GM18907 (cell line): ENCODE measurements around the gene HCK.

Experiments used
- ATAC-seq: cut with Tn5 transposase; IDR thresholded peaks from one replicate; pipeline ENCODE4 v1.9.1; 2021; ENCODE audit warnings: mild to moderate bottlenecking, moderate library complexity; ENCODE audit not compliant: unreplicated experiment

HCK gene

DNA sequence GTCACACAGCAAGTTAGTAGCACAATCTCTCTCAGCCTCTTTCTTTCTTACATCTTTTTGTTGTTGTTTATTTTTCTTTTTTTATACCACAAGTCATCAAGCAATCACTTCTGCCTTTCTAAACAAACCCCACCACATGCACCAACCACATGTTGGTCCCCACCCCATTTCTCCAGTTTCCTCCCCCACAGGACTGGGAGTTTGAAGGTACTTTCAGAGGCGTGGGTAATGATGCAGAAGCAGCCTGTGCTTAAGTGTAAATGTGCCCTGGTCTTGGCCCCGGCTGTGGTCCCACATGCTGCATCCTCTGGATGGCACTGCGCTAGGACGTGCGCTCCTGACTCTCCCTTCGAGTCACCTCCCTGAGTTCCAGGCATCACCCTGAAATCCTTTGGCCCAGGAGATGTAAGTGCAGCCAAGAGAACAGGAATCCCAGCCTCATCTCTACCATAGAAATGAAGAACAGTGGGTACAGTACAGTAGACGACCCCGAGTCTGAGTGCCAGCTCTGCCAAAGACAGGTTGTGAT is 5.7 kb downstream of the HCK start:
- no peak for ATAC-seq

DNA sequence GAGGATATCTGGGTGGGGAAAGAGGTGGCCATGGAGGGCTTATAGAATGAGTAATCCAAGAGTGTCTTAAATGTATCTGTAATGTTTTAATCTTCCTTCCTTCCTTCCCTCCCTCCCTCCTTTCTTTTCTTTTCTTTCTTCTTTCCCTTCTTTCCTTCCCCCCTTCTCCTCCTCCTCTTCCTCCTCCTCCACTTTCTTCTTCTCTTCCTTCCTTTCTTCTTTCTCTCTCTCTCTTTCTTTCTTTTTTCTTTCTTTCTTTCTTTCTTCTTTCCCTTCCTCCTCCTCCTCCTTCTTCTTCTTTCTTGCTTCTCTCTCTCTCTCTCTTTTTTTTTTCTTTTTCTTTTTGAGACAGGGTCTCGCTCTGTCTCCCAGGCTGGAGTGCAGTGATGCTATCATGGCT is 7.1 kb downstream of the HCK start:
- no peak for ATAC-seq

DNA sequence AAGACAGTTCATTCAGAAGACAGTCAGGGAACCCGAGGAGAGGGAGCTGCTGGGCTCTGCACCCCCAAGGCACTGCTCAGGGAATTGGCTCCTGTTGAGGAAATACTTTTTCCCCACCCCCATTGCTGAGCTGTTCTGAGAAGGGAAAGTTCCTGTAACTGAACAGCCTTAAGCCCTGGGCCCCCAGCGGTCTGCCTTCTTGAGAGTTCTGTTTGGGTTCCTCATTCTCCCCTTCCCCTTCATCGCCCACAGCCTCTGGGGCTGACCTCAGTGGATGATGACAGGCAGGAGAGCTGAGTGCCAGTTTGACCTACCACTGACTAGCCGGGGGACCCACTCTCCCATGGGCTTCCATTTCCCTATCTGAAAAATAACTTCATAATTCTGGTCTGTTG is 10.7 kb downstream of the HCK start:
- no peak for ATAC-seq

DNA sequence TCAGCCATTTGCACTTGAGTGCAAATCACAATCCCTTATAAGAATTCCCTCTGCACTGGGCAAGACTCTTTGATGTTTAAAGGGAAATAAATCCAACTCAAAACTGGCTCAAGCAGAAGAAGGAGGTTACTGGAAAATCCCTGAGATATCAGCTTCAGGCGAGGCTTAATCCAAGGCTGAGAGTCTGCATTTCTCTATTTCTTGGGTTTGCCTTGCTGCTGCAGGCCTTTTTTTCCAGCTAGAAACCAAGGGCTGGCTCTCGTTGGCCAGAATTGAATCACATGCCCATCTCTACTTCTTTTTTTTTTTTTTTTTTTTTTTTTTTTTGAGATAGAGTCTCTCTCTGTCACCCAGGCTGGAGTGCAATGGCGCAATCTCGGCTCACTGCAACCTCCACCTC is 11.7 kb downstream of the HCK start:
- ATAC-seq: no peak

DNA sequence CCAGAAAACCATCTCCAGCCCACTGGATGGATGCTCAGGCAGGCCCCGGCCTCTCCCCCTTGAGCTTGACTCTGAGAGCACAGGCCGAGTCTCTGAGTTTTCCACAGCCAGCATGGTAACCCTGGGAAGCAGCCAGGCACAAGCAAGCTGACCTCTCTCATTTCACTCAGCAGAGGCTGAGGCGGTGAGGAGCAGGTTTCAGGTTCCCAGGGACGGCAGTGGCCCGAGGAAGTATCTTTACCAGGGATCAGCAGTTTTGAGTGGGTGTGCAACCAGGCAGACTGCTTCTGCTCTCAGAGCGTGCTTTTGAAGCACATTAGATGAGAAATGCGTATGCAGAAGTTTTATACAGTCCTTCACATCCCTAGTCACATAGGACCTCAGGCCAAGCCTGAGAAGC is 12.6 kb downstream of the HCK start:
- no peak for ATAC-seq

DNA sequence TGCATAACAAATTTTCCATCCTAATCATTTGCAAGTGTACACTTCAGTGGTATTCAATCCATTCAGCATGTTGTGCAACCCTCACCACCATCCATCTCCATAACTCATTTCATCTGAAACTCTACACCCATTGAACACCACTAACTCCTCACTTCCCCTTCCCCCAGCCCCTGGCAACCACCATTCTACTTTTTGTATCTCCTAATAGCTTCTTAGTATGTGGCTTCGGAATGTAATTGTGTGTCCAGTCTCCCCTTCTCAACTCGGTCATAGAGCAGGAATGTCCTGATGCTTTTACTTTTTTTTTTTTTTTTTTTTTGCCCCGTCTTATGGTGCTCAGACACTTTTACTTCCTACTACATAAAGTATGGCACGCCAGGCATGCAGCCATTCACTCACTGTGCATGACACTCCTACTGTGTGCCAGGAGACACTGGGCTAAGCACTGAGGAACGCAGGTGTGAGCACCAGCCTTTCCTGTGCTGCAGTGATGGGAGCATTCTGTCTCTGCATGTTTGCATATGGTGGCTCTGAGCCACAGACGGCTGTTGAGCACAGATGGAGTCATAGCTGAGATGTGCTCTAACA is 15.3 kb downstream of the HCK start:
- ATAC-seq: no peak

DNA sequence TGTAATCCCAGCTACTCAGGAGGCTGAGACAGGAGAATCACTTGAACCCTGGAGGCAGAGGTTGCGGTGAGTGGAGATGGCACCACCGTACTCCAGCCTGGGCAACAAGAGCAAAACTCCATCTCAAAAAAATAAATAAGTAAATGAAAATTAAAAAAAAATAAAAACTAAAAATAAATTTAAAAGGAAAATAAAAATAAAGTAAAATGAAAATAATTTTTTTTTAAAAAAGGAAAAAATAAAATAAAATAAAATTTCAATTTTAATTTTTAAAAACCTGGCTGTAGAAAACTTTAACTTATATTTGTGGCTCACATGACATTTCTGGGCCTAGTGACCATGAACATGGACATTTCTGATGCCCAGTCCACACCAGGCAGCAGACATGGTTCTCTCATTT is 16.1 kb downstream of the HCK start:
- no peak for ATAC-seq

DNA sequence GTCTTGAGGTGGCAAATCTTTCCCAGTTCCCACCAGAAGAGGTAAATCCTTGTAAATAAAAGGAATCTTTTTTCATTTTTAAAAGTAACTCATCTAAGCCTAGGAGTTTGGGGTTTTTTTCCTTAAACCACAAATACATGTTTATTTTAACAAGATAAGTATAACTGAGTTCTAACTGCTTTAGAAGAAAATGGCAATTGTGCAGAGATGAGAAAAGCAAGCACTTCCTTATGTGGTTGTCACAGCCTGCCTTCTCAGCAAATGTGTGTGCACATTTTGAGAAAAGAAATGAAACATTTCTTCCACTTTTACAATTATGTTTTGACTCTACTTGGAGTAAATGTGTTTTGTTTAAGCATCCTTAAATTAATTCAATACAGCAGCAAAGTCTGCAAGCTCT is 17.7 kb downstream of the HCK start:
- ATAC-seq: no peak

DNA sequence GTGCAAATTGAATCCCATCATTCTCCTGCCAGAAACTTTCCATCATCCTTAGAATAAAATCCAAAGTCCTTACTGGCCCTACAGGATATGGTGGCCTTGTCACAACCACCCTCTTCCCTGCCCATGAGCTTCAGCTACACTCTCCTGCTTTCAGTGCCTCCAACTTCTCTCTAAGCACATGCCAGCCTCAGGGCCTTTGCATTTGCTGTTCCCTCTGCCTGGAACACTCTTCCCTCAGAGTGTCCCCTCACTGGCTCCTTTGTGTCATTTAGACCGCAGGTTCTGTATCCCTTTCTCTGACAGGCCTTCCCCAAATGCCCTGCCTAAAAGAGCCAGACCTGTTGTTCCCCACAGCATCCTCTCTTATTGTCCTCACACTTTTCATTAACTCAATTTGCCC is 18.2 kb downstream of the HCK start:
- no peak for ATAC-seq

DNA sequence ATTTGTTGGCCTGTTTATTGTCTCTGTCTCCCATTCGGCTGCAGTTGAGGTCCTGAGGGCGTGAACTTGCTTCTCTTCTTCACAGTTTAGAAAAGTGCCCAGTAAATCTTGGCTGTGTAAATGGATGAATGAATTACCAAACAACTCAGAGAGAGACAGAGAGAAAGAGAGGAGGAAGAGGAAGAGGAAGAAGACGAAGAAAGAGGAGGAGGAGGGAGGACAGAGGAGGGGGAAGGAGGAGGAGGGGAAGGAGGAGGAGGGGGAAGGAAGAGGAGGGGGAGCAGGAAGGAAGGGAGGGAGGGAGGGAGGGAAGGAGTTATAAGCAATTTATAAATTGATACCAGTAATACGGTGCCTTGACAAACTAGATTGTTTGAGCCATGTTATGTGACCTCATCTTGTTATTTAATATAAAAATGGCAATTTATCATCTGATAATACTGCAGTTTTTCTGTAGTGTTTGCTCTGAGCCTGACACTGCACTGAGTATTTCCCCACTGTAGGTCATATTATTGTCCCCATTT is 18.7 kb downstream of the HCK start:
- no peak for ATAC-seq

DNA sequence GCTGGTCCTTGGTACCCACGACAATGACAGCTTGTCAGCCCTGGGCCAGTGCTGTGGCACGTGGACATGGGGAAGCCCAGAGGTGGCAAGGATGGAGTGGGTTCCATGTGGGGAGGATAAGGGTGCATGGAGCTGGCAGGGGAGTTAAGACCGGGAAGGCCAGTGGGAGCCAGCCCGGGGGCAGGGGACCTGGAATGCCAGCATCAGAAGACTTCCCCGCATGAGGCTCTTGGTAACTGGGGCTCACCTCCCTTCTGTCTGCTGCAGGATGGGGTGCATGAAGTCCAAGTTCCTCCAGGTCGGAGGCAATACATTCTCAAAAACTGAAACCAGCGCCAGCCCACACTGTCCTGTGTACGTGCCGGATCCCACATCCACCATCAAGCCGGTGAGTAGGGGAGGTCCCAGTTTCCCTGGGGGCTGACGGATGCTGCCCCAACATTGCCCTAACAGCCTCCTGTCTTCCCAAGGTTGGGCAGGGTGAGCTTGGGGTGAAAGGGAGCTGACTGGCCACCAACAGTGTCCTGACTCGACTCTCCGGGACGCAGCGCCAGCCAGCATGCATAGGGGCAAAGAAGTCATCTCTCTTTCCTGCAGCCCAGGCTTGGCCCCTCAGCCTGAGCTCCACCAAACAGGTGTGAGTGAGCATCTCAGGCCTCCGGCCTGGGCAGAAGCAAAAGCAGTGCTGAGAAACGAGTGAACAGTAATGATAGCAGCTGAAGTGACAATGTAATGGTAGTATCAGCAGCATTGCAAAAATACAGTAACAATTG is 19.5 kb downstream of the HCK start:
- no peak for ATAC-seq

DNA sequence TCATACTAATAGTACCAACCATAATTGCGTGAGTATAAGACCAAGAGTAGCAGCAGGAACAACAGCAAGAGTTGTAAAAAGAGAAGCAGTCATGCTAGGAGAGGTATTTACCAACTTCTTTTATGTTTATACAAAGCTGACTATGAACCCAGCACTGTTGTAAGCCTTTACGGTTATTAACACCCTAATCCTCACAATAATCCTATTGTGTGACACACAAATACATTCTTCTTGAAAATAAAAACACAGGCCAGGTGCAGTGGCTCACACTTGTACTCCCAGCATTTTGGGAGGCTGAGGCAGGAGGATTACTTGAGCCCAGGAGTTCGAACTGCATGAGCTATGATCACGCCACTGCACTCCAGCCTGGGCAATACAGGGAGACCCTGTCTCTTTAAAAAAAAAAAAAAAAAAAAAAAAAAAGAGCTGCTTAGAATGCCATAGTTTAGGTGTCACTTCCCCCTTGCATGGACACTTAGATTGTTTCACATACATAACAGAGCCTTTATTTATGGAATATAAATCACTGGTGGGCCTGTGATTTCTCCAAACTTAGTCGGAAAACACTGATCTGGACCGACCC is 20.2 kb downstream of the HCK start:
- ATAC-seq: no peak

DNA sequence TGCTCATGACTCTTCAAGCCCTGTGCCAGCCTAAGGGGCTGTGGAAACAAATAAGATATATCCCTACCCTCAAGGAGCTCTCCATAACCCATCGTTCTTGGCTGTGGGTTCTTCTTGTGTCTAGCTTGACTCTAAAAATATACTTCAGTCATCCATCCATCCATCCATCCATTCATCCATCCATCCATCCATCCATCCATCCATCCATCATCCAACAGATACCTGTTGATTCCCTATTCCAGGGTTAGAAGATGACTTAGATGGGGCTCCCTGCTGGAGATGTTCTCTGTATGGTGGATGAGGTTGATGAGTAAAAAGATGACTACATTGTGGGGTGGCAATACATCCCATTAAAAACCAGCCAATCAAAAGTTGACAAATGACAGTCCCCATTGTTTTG is 23.5 kb downstream of the HCK start:
- no peak for ATAC-seq

DNA sequence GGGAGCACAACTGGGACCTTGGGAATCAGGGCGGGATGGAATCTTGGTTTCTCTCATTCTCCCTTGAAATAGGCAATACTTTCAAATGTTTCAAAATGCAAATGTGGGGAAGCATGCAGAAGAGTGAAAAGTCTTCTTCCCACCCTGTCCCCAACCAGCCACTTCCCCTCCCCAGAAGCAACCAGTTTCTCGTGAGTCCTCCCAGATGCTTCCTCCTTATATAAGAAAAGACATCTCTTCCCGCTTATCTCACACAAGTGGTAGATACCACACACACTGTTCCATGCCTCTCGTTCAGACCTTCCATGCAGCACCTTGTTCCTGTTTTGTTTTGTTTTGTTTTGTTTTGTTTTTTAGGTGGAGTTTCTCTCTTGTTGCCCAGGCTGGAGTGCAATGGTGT is 25.1 kb downstream of the HCK start:
- no peak for ATAC-seq

DNA sequence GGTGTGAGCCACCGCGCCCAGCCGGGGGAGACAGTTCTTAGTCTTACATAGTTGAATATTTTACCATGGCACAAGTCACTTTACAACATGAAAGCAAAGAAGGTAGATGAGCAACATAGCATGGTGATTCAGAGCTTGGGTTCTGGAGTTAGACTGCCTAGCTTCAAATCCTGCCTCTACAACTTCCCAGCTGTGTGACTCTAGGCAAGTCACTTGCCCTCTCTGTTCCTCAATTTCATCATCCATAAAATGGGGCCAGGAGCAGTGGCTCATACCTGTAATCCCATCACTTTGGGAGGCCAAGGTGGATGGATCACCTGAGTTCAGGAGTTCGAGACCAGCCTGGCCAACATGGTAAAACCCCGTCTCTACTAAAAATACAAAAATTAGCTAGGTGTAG is 26.3 kb downstream of the HCK start:
- ATAC-seq: no peak

DNA sequence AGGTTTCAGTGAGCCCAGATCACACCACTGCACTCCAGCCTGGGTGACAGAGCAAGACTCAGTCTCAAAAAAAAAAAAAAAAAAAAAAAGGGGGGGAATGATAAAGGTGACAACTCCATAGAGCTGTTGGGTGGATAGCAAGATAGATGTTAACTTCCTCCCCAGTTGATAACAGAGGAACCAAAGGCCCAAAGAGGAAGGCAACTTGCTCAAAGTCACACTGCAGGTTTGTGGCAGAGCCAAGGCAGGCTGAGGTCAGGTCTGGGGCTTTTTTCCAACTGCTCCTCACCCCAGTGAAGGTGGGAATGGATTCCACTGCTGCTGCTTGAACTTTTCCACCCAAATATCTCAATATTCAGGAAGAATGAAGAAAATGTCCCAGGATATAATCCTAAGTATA is 26.7 kb downstream of the HCK start:
- no peak for ATAC-seq

DNA sequence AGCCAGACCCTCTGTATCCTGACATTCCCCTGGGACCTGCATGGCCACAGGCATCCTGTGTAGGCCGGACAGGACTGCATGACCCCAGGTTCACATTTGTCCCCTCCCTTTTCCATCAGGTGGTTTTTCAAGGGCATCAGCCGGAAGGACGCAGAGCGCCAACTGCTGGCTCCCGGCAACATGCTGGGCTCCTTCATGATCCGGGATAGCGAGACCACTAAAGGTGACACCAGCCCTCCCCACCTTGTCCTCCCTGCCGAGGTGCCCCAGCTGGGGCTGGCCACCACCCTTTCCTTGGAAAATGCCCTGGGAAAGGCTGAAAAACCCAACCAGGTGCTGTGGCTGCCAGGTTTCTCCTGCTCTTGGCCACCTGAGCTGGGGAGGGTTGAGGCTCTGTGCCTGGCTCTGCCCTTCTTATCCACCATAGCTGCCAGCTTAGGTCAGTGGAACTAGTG is 27.6 kb downstream of the HCK start:
- ATAC-seq: no peak

DNA sequence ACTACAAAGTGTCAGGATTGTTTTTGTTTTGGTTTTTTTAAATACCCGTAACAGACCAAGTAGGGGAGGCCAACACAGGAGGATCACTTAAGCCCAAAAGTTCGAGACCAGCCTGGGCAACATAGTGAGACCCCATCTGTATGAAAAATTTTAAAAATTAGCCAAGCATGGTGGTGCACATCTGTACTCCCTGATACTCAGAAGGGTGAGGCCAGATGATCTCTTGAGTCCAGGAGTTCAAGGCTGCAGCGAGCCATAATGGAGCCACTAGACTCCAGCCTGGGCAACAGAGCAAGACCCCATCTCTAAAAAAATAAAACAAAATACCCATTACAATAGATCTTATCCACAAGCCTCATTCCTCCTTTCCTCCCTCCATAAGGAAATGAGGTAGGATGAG is 28.7 kb downstream of the HCK start:
- no peak for ATAC-seq

DNA sequence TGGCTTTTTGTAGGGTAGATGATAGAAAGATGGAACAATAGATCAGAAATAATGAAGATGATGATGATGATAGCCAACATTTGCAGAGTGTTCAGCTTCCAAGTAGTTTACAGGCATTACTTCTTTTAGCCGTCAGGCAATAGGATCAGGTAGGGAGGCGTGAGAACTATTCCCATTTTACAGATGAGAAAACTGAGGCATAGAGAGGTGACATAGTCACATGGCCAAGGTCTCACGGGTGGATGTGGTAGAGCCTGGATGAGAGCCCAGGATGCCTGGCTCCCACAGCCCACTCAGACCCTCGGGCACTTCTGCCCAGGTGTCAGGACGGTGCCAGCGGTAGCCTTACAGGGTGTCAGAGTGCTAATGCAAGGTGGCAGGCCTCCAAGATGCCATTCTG is 31.4 kb downstream of the HCK start:
- ATAC-seq: no peak

DNA sequence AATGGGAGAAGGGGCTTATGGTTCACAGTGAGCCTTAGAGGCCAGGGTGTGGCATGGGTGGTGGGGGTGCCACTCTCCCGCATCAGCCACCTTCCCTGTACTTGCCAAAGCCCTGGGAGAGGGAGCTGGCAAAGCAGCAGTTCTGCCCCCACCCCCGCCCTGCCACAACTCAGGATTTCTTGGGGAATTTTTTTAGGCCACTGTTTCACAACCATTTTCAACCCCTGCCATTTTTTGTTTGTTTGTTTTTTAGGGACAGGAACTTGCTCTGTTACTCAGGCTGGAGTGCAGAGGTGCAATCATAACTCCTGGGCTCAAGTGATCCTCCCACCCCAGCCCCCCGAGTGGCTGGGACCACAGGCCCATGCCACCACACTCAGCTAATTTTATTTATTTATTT is 35.0 kb downstream of the HCK start:
- no peak for ATAC-seq

DNA sequence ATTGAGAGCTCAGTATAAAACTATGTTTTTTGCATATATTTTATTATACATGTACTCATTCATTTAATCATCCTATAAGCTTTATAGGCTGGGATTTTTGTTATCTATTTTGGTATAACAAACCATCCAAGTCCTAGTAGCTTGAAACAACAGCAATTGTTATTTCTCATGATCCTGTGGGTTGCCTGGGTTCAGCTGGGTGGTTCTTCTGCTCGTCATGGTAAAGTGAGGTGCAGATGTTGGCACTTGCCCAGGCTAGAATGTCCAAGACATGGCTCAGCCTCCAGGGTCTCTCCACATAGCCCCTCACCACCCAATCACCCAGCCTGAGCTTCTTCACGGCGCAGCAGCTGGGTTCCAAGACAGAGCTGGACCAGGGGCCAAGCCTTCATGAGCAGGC is 36.7 kb downstream of the HCK start:
- ATAC-seq: no peak
